ENCODE data around the gene DHCR24.
"Not testable (repeated sequence)": the region's sequence is repeated elsewhere in the genome, so short reads cannot be mapped to it uniquely, and the experiment has no call there.

The DHCR24 gene

DNA sequence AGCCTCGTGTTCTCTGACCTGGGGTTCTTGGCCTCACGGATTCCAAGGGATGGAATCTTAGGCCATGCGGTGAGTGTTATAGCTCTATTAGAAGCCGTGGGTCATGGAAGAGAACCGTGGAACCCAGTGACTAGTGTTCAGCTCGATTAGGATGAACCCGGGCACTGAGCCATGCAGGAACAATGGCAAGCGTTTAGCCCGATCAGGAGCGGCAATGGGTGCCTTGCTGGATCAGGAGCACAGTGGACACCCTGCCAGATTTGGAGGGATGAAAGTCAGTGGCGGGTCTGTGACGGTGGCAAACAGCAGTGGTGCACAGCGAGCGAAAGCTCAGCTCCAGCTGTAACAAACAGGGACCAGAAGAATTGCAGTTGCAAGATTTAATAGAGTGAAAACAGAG lies 24.1 kb upstream of the DHCR24 start:
- H2BK5ac ChIP-seq (ENCODE audit: low read length); H2AFZ ChIP-seq (ENCODE audit: low read length); H2BK120ac ChIP-seq (ENCODE audit: low read depth, low read length); H3K14ac ChIP-seq (ENCODE audit: low read length); H3K9ac ChIP-seq (ENCODE audit: low read depth, low read length, poor library complexity); H3K79me1 ChIP-seq (ENCODE audit: low read depth, low read length); DNase-seq (ENCODE audit: low spot score); H2AK5ac ChIP-seq (ENCODE audit: low read depth, low read length); H2BK12ac ChIP-seq (ENCODE audit: low read length); H4K91ac ChIP-seq (ENCODE audit: low read depth, low read length, poor library complexity); H3K36me3 ChIP-seq (replicated peaks in 1 of 2; ENCODE audit: control insufficient read depth in 2 of 2, insufficient read depth in 2 of 2, low read length in 2 of 2); H3K18ac ChIP-seq (ENCODE audit: low read length); H3K23ac ChIP-seq (ENCODE audit: low read depth, low read length, poor library complexity); H3K4me1 ChIP-seq (ENCODE audit: control insufficient read depth in 2 of 2, insufficient read depth in 1 of 2, low read depth in 1 of 2, low read length in 2 of 2); H3K4ac ChIP-seq (ENCODE audit: low read length); H3K4me3 ChIP-seq (ENCODE audit: low read length in 2 of 2); H3K4me2 ChIP-seq (ENCODE audit: insufficient read depth, low read length, poor library complexity, severe bottlenecking); H4K8ac ChIP-seq (ENCODE audit: low read depth, low read length); H3K9me3 ChIP-seq (replicated peaks in 1 of 2; ENCODE audit: control insufficient read depth in 2 of 2, insufficient read depth in 1 of 2, low read depth in 1 of 2, low read length in 2 of 2); H2BK15ac ChIP-seq (ENCODE audit: low read length); H3K27ac ChIP-seq (replicated peaks; ENCODE audit: low read length): not testable (repeated sequence)
- H3K27me3 ChIP-seq (ENCODE audit: control insufficient read depth in 3 of 3, insufficient read depth in 3 of 3, low read depth in 1 of 3, low read length in 3 of 3): peaks cover 0 to 22% (median 0%) of the 10 kb centered on the region in 3 experiments
- no CpG with 5 or more reads among the region's 14 CpGs for WGBS, 2 donors (ENCODE audit: extremely low coverage in 2 of 2, insufficient read length in 2 of 2, insufficient replicate concordance in 1 of 2)

DNA sequence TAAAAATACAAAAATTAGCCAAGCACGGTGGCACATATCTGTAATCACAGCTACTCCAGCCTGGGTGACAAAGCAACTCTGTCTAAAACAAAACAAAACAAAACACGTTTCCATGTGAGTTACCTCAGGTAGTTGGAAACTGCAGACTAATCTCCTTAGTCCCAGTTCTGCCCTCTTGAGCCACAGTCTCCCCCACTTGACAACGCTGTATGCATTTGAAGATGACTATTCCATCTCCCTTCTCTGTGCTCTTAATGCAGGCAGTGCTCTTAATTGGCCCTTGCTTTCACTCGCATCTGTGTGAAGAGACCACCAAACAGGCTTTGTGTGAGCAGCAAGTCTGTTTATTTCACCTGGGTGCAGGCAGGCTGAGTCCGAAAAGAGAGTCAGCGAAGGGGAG lies 19.6 kb upstream of the DHCR24 start:
- no peak overlapping the region for H4K8ac ChIP-seq (ENCODE audit: low read depth, low read length)
- no peak overlapping the region for H3K4me3 ChIP-seq (ENCODE audit: low read length in 2 of 2)
- peaks cover 0 to 11% (median 0%) of the 10 kb centered on the region in 3 experiments for H3K27me3 ChIP-seq (ENCODE audit: control insufficient read depth in 3 of 3, insufficient read depth in 3 of 3, low read depth in 1 of 3, low read length in 3 of 3)
- H2AFZ ChIP-seq (ENCODE audit: low read length): no peak overlapping the region
- no peak for DNase-seq (ENCODE audit: low spot score)
- no peak overlapping the region for H2AK5ac ChIP-seq (ENCODE audit: low read depth, low read length)
- H2BK15ac ChIP-seq (ENCODE audit: low read length): no peak overlapping the region
- H3K18ac ChIP-seq (ENCODE audit: low read length): no peak overlapping the region
- H3K27ac ChIP-seq (replicated peaks; ENCODE audit: low read length): no peak overlapping the region
- H3K9ac ChIP-seq (ENCODE audit: low read depth, low read length, poor library complexity): no peak overlapping the region
- no CpG with 5 or more reads among the region's 6 CpGs for WGBS, 2 donors (ENCODE audit: extremely low coverage in 2 of 2, insufficient read length in 2 of 2, insufficient replicate concordance in 1 of 2)
- no peak overlapping the region for H2BK120ac ChIP-seq (ENCODE audit: low read depth, low read length)
- H3K14ac ChIP-seq (ENCODE audit: low read length): no peak overlapping the region
- no peak overlapping the region for H2BK5ac ChIP-seq (ENCODE audit: low read length)
- H3K36me3 ChIP-seq (replicated peaks in 1 of 2; ENCODE audit: control insufficient read depth in 2 of 2, insufficient read depth in 2 of 2, low read length in 2 of 2): no peaks in the 10 kb centered on the region
- H2BK12ac ChIP-seq (ENCODE audit: low read length): no peak overlapping the region
- no peaks in the 10 kb centered on the region for H3K9me3 ChIP-seq (replicated peaks in 1 of 2; ENCODE audit: control insufficient read depth in 2 of 2, insufficient read depth in 1 of 2, low read depth in 1 of 2, low read length in 2 of 2)
- H3K23ac ChIP-seq (ENCODE audit: low read depth, low read length, poor library complexity): no peak overlapping the region
- H3K4ac ChIP-seq (ENCODE audit: low read length): no peak overlapping the region
- no peak overlapping the region for H4K91ac ChIP-seq (ENCODE audit: low read depth, low read length, poor library complexity)
- no peaks in the 10 kb centered on the region for H3K79me1 ChIP-seq (ENCODE audit: low read depth, low read length)
- no peak overlapping the region for H3K4me2 ChIP-seq (ENCODE audit: insufficient read depth, low read length, poor library complexity, severe bottlenecking)
- peaks cover 0 to 3% of the 10 kb centered on the region in 2 donors for H3K4me1 ChIP-seq (ENCODE audit: control insufficient read depth in 2 of 2, insufficient read depth in 1 of 2, low read depth in 1 of 2, low read length in 2 of 2)

DNA sequence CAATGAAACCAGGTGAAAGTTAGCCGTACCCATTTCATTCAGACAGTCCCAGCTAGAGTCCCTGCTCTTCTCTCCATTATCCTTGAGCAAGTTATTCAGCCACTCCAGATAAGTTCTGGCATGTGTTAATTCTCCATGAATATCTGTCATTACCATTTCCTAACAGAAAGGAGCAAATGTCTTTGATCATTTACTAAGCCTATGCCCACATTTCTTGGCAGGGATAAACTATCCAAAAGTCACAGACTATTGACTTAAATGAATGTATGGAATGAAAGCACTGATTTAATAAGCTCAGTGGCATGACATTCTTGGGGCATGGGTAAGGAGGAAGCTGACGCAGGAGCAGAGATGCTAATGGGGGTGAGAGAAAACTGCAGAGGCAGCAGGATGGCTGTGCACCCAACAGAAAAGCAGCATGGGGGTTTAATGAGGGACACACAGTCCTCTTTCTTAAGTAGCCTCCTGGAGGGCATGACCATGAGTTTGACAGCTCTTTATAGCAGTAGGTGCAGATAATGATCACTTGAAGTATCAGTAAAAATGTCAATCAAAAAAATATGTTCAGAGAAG lies 17.6 kb upstream of the DHCR24 start:
- Histone ChIP-seq H2AK5ac (ENCODE audit: low read depth, low read length) (no peak overlapping the region), H3K36me3 (replicated peaks in 1 of 2; ENCODE audit: control insufficient read depth in 2 of 2, insufficient read depth in 2 of 2, low read length in 2 of 2) (no peaks in the 10 kb centered on the region), H3K18ac (ENCODE audit: low read length) (no peak overlapping the region), H2BK12ac (ENCODE audit: low read length) (no peak overlapping the region), H2AFZ (ENCODE audit: low read length) (no peak overlapping the region), H3K4me3 (ENCODE audit: low read length in 2 of 2) (no peak overlapping the region), H3K27me3 (ENCODE audit: control insufficient read depth in 3 of 3, insufficient read depth in 3 of 3, low read depth in 1 of 3, low read length in 3 of 3) (peaks cover 0 to 3% (median 0%) of the 10 kb centered on the region in 3 experiments), H3K9ac (ENCODE audit: low read depth, low read length, poor library complexity) (no peak overlapping the region), H3K27ac (replicated peaks; ENCODE audit: low read length) (no peak overlapping the region), H4K91ac (ENCODE audit: low read depth, low read length, poor library complexity) (no peak overlapping the region), H3K79me1 (ENCODE audit: low read depth, low read length) (no peaks in the 10 kb centered on the region), H3K9me3 (replicated peaks in 1 of 2; ENCODE audit: control insufficient read depth in 2 of 2, insufficient read depth in 1 of 2, low read depth in 1 of 2, low read length in 2 of 2) (no peaks in the 10 kb centered on the region), H2BK15ac (ENCODE audit: low read length) (no peak overlapping the region), H3K14ac (ENCODE audit: low read length) (no peak overlapping the region), H3K4ac (ENCODE audit: low read length) (no peak overlapping the region), H2BK5ac (ENCODE audit: low read length) (no peak overlapping the region), H3K23ac (ENCODE audit: low read depth, low read length, poor library complexity) (no peak overlapping the region), H3K4me2 (ENCODE audit: insufficient read depth, low read length, poor library complexity, severe bottlenecking) (no peak overlapping the region), H4K8ac (ENCODE audit: low read depth, low read length) (no peak overlapping the region), H2BK120ac (ENCODE audit: low read depth, low read length) (no peak overlapping the region), H3K4me1 (ENCODE audit: control insufficient read depth in 2 of 2, insufficient read depth in 1 of 2, low read depth in 1 of 2, low read length in 2 of 2) (peaks cover 0 to 3% of the 10 kb centered on the region in 2 donors)
- no CpG with 5 or more reads among the region's 2 CpGs for WGBS, 2 donors (ENCODE audit: extremely low coverage in 2 of 2, insufficient read length in 2 of 2, insufficient replicate concordance in 1 of 2)
- no peak for DNase-seq (ENCODE audit: low spot score)

DNA sequence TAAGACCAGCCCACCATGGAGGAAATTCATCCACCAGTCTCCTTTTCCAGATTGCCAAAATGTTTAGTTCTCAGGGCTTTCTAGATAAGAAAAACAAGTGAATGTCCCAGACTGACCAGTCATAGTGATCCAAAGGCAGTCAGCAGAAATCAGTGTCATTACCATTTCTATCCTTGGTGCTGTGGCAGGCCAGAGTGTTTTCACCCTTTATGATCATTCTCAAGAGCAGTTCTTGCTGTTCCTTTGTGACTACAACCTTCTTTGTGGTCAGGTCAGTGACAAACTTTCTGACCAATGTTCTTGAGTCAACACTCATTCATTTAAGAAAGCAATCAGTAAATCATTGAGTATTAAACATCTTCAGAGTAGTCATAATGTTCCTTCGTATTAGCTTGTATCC lies 7.3 kb upstream of the DHCR24 start:
- no CpG with 5 or more reads among the region's 1 CpG for WGBS, 2 donors (ENCODE audit: extremely low coverage in 2 of 2, insufficient read length in 2 of 2, insufficient replicate concordance in 1 of 2)
- no peak overlapping the region for H2BK12ac ChIP-seq (ENCODE audit: low read length)
- no peak overlapping the region for H2BK15ac ChIP-seq (ENCODE audit: low read length)
- H3K4me2 ChIP-seq (ENCODE audit: insufficient read depth, low read length, poor library complexity, severe bottlenecking): no peak overlapping the region
- no peak overlapping the region for H2AFZ ChIP-seq (ENCODE audit: low read length)
- H3K14ac ChIP-seq (ENCODE audit: low read length): no peak overlapping the region
- H3K36me3 ChIP-seq (replicated peaks in 1 of 2; ENCODE audit: control insufficient read depth in 2 of 2, insufficient read depth in 2 of 2, low read length in 2 of 2): no peaks in the 10 kb centered on the region
- H4K91ac ChIP-seq (ENCODE audit: low read depth, low read length, poor library complexity): no peak overlapping the region
- H3K4ac ChIP-seq (ENCODE audit: low read length): no peak overlapping the region
- no peak overlapping the region for H2BK5ac ChIP-seq (ENCODE audit: low read length)
- H3K79me1 ChIP-seq (ENCODE audit: low read depth, low read length): no peaks in the 10 kb centered on the region
- no peaks in the 10 kb centered on the region for H3K9me3 ChIP-seq (replicated peaks in 1 of 2; ENCODE audit: control insufficient read depth in 2 of 2, insufficient read depth in 1 of 2, low read depth in 1 of 2, low read length in 2 of 2)
- H3K4me3 ChIP-seq (ENCODE audit: low read length in 2 of 2): no peak overlapping the region
- H3K18ac ChIP-seq (ENCODE audit: low read length): no peak overlapping the region
- H3K4me1 ChIP-seq (ENCODE audit: control insufficient read depth in 2 of 2, insufficient read depth in 1 of 2, low read depth in 1 of 2, low read length in 2 of 2): no peaks in the 10 kb centered on the region
- no peak overlapping the region for H3K23ac ChIP-seq (ENCODE audit: low read depth, low read length, poor library complexity)
- H3K27ac ChIP-seq (replicated peaks; ENCODE audit: low read length): no peak overlapping the region
- no peak overlapping the region for H4K8ac ChIP-seq (ENCODE audit: low read depth, low read length)
- no peak overlapping the region for H2BK120ac ChIP-seq (ENCODE audit: low read depth, low read length)
- no peaks in the 10 kb centered on the region for H3K27me3 ChIP-seq (ENCODE audit: control insufficient read depth in 3 of 3, insufficient read depth in 3 of 3, low read depth in 1 of 3, low read length in 3 of 3)
- no peak for DNase-seq (ENCODE audit: low spot score)
- no peak overlapping the region for H3K9ac ChIP-seq (ENCODE audit: low read depth, low read length, poor library complexity)
- H2AK5ac ChIP-seq (ENCODE audit: low read depth, low read length): no peak overlapping the region

Data from neuronal stem cell (in vitro differentiated cells).